Measurements from ENCODE around the gene SIRPA. TPM values are rescaled to one million over a fixed set of nuclear protein-coding genes. Genes with fewer than 3 reads are reported as not detected.

Gene SIRPA
- total RNA-seq, 1 experiment from 2014 or later: 6.2 TPM

GRCh38 chr20:1945134-1945618 is 50.0 kb downstream of the SIRPA start:
- no peak for DNase-seq (ENCODE audit: extremely low read depth, low read depth)

GRCh38 chr20:1945660-1946059 is 50.5 kb downstream of the SIRPA start:
- no peak for DNase-seq (ENCODE audit: extremely low read depth, low read depth)

- DNase-seq (ENCODE audit: extremely low read depth, low read depth): no peak
These were observed 51.2 kb downstream of the SIRPA start for GRCh38 chr20:1946442-1946761.

- DNase-seq (ENCODE audit: extremely low read depth, low read depth): no peak
These were observed 51.7 kb downstream of the SIRPA start for GRCh38 chr20:1946762-1947534.

GRCh38 chr20:1947535-1947846 is 52.3 kb downstream of the SIRPA start:
- no peak for DNase-seq (ENCODE audit: extremely low read depth, low read depth)

GRCh38 chr20:1949347-1950100 is 54.3 kb downstream of the SIRPA start:
- DNase-seq (ENCODE audit: extremely low read depth, low read depth): no peak

GRCh38 chr20:1950836-1951235 is 55.6 kb downstream of the SIRPA start:
- DNase-seq (ENCODE audit: extremely low read depth, low read depth): no peak

- no peak for DNase-seq (ENCODE audit: extremely low read depth, low read depth)
These were observed 56.4 kb downstream of the SIRPA start for GRCh38 chr20:1951436-1952115.

GRCh38 chr20:1952737-1953530 is 57.7 kb downstream of the SIRPA start:
- no peak for DNase-seq (ENCODE audit: extremely low read depth, low read depth)

- no peak for DNase-seq (ENCODE audit: extremely low read depth, low read depth)
These were observed 58.4 kb downstream of the SIRPA start for GRCh38 chr20:1953621-1954020.

- no peak for DNase-seq (ENCODE audit: extremely low read depth, low read depth)
These were observed 60.0 kb downstream of the SIRPA start for GRCh38 chr20:1955217-1955616.

GRCh38 chr20:1958426-1958825 is 63.2 kb downstream of the SIRPA start:
- no peak for DNase-seq (ENCODE audit: extremely low read depth, low read depth)

- DNase-seq (ENCODE audit: extremely low read depth, low read depth): no peak
These were observed 63.9 kb downstream of the SIRPA start for GRCh38 chr20:1959156-1959555.

GRCh38 chr20:1961374-1961773 is 66.2 kb downstream of the SIRPA start:
- DNase-seq (ENCODE audit: extremely low read depth, low read depth): no peak

GRCh38 chr20:1964061-1964460 is 68.9 kb downstream of the SIRPA start:
- DNase-seq (ENCODE audit: extremely low read depth, low read depth): no peak

GRCh38 chr20:1964659-1965405 is 69.6 kb downstream of the SIRPA start:
- DNase-seq (ENCODE audit: extremely low read depth, low read depth): no peak

GRCh38 chr20:1965520-1966351 is 70.5 kb downstream of the SIRPA start:
- peak; percentile 64 for DNase-seq (ENCODE audit: extremely low read depth, low read depth)

- no peak for DNase-seq (ENCODE audit: extremely low read depth, low read depth)
These were observed 73.8 kb downstream of the SIRPA start for GRCh38 chr20:1968964-1969363.

GRCh38 chr20:1971893-1972586 is 76.8 kb downstream of the SIRPA start:
- no peak for DNase-seq (ENCODE audit: extremely low read depth, low read depth)

All from NCI-H460 (cell line).